GM21619 (cell line): ENCODE results near the gene PLCL1.

Source experiments
- ATAC-seq: cut with Tn5 transposase; IDR thresholded peaks from one replicate; pipeline ENCODE4 v1.9.1; 2021; ENCODE audit not compliant: unreplicated experiment

The PLCL1 gene

DNA sequence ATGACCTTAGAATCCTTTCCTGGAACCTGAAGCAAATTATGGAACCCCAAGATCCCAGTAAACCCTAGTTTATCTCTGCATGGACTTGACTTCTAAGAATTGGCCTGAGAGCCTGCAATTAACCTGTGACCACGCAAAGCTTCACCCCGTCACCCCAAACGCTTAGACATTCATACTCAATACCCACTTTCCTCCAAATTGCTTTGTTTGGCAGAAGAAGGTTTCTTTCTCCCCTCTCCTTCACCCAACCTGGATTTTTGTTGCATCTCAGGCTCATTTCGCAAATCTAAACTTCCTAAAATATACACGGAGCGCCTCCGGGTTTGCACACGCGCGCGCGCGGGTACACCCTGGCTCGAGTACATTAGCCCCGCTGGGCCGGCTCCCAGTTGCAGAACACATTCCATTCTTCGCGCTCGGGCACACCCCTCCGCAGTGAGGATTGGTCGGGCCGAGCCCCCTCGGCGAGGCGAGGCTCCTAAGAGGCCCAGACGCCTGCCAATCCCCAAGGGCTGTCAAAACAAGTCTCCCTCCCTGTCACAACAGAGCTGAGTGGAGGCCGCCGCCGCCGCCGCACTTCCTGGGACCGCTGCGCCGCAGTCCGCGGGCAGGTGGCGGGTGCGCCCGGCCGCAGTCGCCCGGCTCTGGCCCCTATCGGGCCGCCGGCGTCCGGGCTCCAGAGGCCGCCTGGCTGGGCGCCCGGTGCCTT lies at the start of gene PLCL1:
Gene PLCL1, plus strand, starts transcription at position 545 of the 709 bp plus-strand sequence.
- peak; percentile 100 for ATAC-seq

DNA sequence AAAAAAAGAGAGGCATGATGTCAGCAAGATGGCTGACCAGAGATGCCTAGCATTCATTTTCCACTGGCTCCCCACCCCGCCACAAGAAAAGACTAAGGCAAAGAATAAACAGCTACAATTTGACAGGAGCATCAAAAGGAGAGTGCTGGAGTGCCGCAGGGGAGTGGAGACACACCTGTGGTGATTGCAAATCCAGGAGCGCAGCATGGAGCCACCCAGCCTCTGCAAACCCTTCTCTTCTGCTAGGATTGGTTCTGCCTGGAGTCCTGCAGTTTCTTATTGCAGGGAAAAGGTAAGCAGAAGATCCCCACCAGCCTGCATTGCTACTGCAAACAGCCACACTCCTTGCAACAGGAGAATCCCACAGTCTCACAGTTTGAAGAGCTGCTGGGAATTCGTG lies 45.4 kb upstream of the PLCL1 start:
- no peak for ATAC-seq

DNA sequence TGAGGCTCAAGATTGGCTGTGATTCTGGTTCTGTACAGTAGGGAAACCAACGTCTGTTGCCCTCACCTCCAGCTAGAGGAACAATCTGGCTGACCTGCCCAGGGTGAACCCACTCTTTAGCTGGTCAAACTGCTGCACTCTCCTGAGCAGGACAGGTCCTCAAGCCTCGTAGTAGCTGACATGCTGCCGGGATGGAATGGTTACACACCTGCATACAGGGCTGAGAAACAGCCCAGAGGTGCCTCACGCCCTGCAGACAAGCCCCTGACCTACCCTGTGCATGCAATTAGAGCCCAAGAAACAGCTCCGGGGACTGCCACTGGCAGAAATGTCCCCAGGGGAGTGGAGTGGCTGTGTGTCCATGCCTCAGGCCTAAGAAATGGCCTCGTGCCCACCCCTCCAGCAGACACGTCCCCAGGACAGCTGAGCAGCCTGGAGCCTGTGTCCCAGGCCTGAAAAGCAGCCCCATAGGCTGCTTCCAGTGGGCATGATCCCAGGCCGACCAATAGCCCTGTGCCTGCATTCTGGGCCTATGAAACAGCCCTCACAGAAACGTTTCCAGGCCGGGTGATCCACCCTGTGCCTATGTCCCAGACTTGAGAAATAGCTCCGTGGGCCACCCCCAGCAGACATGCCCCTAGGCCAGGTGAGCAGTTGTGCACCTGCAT lies 44.6 kb upstream of the PLCL1 start:
- ATAC-seq = no peak

DNA sequence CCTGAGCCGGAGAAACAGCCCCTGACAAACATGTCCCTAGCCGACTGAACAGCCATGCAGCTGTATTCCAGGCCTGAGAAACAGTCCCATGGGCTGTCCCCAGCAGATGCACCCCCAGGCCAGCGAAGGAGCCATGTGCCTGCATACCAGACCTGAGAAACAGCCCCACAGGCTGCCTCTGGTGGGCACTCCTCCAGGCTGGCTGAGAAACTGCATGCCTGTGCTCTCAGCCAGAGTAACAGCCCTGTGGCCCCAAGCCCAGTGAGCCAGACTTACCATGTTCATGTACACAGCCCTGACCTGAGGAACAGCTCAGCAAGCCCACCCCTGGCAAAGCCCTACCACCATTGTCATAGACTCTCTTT lies 44.1 kb upstream of the PLCL1 start:
- ATAC-seq = no peak

DNA sequence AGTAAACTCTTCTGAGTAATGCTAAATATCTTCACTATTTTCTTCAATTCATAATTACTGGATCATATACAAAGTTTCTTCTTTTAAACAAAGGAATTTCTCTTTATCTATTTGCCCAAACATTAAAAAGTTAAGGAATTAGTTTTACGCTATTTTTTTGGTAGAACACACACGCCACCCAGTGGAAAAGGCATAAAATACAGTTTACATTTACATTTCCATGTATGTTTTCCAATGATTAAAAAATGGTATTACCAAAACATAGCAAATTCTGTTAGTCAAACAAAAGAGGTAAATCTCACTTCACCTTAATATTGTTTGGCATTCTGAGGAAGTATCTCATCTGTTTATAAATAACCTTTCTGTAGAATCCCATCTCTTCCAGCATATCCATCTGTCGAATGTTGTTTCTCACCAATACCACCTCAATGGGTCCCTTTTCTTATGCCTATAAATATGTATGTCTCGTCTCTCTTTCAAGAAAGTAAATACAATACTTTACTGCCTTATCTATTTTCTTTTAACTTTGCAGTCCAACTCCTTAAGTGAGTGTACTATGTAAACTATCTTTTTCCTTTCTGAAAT lies 26.5 kb upstream of the PLCL1 start:
- no peak for ATAC-seq

DNA sequence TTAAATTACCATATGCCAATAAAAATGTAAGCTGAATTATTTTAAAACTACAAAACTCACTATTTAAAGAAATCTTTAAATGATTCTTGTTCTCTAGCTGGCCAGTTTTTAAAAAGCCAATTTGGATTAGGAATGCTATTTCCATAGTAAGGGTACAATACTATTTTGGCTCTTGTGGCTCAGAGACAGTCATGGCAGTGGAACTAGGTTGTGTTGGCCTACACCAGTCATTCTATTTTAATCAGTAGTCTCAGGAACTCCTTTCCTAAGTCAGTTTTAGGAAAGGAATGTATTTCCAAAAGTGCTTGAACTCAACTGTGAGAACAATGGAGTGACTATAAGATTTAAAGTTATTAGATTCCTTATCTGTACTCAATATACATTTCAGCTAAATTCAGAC lies 25.1 kb upstream of the PLCL1 start:
- ATAC-seq = no peak

DNA sequence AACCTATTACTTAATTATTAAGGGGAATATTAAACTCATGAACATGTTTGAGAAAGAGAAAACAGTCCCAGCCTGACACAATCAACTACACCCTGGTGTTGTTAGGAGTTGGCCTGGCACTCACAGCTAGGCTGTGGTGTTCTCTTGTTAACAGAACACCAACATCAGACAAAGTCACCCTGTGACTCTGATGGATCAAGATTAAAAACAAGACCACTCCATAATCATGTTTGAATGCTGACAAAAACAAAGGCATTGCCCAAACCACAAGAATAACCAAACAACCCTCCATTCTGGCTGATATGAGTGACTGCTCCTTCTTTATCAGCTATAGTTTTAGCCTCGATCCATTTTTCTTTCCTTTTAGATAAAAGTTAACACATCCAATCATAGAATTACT lies 22.3 kb upstream of the PLCL1 start:
- no peak for ATAC-seq

DNA sequence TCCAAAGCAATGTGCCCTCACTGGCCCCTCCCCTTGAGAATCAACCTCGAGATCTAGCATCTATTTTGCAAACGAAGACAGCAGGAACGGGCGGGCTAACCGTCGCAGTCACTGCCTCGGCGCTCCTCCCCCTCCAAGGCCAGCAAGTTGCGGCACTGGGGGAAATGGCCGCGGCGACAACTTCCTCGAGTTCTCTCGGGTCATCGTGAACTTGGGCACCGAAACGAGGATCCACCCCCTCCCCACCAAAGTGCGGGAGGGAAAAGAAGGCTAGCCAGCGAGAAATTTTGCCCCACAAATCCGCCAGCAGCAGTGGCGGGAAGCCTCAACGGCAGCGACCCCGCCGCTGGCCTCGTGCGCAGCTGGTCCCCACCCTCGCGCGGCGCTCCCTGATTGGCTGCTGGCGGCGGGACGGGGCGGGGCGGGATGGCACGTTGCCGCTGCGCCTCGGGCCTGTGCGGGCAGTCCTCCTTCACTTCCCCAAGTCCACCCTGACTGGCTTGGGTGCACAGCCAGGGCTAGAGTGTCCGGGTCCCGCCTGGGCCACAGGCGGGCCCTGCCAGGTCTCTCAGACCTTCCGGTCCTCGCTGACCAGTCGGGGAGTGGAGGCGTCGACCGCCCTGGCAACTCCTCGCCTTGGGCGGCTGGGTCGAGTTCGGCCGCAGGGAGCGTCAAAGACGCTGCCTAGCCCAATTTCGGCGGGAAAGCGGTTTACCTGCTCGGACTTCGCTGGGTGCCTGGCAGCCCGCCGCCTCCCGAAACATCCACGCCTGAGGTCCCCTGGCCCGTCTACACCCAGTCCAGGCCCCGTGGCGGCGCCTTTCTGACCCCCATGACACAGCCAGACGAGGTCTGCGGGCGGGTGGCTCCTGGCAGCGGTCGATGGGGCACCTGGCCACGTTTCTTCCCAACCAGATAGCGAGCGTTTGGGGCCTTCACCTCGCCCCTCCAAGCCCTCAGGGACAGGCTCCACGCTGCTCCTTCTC lies 19.1 kb upstream of the PLCL1 start, which contains the start of gene BOLL:
Gene BOLL, minus strand, starts transcription at position 364 of the 986 bp plus-strand sequence. CDS start 3,469 bp downstream, outside the sequence.
- ATAC-seq = no peak

DNA sequence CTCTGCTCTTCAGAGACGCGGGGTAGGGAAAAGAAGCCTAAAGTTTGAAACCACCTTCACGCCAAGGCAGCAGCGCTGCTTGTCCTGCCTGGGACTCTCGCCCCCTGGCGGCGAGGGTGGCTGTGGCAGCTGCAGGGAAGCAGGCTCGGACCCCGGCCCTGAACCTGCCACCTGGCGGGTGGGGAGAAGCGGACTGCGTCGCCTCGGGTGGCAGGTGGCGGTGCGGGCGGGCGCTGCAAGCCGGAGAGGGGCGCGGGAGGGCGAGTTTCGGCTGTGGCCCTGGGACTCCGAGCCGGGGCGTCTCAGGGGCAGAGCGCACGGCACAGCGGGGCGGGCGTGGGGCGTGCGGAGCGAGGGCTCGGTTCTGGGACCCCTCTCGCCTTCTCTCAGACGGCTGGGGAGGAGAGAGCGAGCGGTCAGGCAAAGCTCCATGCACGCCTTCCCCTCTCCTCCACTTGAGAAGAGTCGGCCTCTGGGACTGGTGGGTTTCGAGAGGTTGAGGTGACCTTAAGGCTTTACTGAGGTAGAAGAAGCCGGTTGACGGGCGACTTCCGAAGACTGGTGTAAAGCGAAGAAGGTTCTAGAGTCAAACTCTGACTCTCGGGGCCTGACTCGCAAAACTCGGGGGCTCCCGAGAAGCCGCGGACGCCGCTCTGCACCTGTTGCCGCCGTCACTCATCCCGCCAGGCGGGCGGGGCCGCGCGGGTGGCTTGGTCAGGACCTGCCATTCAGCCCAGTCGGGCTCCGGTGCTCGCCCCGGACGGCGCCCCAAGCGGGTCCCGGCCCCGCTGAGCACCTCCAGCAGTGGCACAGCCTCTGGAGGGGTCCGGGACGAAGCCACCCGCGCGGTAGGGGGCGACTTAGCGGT lies 18.1 kb upstream of the PLCL1 start:
- ATAC-seq = peak; percentile 70

DNA sequence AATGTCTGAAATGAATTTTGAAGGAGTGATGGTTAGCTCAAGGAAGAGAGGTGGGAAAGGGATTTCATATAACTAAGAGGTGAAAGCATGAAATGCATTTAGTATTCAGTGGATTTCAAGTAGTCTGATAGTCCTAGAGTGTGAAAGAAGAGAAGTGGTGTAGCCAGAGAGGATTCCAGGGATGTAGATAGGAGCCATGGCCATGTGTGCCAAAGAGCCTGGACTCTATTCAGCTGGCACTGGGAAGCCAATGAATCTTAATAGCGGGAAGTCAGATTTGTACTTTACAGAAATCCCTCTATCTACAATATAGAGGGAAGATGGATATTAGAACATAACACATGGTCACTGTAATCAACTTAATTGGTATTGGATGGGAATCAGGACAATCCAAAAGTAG lies 10.9 kb upstream of the PLCL1 start:
- no peak for ATAC-seq

DNA sequence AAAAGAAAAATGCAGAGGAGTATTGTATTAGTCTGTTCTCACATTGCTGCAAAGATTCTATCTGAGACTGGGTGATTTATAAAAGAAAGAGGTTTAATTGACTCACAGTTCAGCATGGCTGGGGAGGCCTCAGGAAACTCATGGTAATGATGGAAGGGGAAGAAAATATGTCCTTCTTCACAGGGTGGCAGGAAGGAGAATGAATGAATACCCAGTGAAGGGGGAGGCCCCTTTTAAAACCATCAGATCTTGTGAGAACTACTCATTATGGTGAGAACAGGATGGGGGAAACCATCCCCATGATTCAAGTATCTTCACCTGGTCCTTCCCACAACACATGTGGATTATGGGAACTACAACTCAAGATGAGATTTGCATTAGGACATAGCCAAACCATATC lies 9.1 kb upstream of the PLCL1 start:
- no peak for ATAC-seq

DNA sequence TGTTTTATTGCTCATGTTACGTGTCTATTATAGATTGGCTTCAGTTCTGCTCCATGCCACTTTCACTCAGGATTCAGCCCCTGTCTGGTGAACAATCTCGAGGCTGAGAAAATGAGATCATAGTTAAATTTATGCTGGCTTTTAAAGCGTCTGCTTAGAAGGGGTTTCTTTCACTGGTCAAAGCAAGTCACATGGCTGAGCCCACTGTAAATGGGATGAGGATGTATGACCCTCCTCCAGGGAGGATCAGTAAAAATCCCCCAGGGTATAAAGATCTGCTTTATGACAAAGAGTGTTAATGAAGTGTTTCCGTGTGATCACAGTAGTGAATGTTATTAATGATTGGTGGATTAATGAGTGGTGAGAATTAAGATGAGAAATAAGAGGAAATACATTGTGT lies 6.2 kb upstream of the PLCL1 start:
- no peak for ATAC-seq

DNA sequence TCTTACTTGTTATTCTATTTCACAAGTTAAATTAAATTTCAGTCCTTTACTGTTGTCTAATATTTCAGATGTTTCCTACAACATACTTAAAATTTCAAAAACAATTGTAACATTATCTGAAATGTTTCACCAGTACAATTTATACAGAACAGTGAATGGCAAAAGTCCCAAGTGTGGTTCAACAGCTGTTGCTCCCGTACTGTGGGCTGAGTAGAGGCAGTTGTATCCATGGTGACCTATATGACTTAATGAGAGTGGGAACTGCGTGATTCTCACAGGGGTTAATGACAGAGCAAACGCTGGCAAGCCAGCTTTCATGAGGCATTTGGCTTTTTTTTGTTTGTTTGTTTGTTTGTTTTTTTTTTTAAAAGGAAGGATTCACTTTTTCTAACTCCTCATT lies 5.3 kb upstream of the PLCL1 start:
- no peak for ATAC-seq

DNA sequence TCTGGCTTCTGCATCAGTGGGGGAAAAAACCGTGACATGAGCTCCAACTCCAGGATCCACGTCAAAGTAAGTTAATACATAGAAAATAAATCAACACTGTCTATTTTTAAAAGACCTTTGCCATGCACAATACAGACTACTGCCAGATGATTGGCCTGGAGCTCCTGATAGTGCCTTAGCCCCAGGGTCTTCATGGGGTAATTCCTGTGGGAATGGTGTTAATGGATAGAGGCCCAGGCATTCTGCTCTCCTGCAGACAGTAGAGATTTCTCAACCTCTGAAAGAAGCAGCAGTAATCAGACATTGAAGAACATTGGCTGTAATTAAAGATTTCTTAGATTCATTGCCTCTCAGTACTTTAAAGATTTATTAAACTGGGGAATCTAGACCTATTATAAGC lies 4.3 kb upstream of the PLCL1 start:
- no peak for ATAC-seq

DNA sequence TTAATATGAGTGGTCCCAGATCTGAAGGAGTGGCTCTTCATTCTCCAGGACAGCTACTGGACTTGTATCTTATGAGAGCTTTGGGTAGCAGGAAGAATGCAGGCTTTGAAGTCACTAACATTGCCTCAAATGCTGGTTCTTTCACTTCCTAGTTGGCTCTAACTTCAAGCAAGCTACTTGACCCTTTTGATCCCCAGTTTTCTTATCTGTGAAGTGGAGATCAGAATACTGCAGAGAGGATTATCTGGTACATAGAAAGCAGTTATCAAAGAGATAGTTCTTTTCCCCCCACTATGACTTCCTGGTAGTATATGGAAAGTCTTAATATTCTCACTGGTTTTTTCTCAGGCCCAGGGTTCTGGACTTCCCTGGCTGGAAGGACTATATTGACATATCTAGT lies 3.4 kb upstream of the PLCL1 start:
- ATAC-seq = no peak

DNA sequence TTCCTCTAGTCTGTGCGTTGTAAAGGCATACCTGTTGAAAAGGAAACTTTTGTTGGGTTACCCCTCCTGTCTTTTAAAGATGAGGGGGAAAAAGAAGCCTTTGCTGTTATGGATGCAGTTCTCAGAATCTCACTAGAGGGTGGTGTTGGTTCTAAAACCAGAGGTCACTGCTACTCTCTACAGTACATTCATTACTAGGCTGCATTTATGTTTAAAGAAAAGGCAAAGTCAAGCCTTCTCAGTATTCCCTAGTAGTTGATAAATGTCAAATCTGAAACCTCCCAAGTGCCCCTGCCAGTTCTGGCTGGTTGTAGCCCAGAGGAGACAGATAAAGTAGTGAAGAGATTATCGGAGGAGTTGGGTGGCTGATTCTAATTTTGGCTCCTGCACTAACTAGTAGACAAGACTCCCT lies 1.4 kb upstream of the PLCL1 start:
- ATAC-seq = peak; percentile 19

DNA sequence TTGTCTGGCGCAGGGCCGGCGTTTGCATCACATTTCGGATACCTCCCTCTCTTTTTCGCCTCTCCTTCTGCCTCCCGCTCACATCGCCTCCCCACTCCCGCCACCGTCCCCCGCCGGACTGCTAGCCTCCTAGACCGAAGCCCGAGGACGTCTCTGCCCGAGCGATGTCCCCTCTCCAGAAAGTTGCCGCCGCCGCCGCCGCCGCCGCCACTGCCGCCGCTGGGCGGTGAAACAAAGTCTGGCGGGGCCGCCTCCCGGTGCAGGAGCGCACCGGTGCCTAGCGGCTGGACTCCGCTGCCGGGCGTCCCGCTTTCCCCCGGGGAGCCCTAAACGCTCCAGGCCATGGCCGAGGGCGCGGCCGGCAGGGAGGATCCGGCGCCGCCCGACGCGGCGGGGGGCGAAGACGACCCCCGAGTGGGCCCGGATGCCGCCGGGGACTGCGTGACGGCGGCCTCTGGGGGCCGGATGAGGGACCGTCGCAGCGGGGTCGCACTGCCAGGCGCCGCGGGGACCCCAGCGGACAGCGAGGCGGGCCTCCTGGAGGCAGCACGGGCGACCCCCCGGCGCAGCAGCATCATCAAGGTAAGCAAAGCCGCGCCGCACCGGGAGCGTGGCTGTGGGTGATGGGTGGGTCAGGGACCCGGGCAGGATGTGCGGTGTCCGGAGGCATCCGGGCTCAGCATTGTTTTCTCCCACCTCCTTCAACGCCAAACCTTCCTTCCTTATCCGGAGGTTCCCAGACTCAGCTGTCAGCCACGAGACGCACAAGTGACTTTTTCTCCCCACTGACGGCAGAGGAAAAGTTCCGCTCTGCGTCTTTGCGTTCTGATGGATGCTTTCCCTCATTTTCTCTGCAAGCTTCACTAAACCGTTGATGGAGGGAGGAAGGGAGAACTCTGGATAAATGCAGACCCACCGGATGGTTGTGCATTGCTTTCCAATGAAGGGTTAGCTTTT lies 643 bp downstream of the PLCL1 start:
- peak; percentile 28 for ATAC-seq

DNA sequence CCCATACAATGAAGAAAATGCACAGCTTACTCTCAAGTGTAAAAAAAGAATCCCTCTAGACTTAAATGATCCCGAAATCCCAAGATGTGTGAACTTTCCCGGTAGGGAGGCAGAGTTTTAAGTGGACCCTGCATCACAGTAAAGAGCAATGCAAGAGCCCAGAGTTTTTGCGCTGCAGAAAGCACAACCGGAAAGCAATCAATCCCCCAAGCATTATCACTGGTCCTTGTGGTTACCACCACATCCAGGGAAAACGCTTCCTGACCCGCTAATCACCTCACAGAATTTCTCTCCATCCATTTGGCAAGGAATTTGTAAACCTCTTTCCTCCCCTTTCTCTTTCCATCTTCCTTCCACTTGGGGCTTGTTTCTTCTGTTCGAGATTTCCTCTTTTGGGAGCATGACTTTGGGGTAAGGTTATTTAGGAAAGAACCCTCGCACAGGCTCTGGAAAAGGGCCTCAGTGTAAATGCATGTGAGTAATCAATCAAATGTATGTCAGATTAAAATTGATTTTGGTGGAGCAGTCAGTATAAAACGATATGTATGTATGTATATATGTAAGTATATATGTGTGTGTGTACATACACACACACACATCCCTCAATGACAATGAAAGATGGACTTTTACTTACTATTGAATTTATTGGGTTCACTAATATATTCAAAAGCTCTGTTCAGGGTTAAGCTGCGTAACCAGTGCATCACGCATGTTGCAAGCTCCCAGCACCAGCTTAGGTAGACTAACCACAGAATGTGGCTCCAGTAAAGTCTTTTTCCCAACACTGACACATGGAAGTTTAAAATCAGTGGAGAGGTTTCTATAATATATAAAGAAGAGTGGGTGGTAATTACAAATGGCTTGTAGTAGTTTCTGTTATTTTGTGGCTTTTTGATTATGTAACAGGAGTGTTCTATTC lies 1.6 kb downstream of the PLCL1 start:
- ATAC-seq = no peak
